Brain pericyte (primary cell): ENCODE measurements around the gene GART.
"Not testable (repeated sequence)": the region's sequence is repeated elsewhere in the genome, so short reads cannot be mapped to it uniquely, and the experiment has no call there.

Experiments used
- DNase-seq: peaks from one replicate; pipeline ENCODE4 v3.0.0-alpha.2; 2012; ENCODE audit warnings: low read depth, low spot score

GART gene

GRCh38 chr21:33518899-33519298 is 23.0 kb downstream of the GART start:
- no peak for DNase-seq

- no peak for DNase-seq
These were observed 27.7 kb downstream of the GART start for GRCh38 chr21:33514229-33514628.

GRCh38 chr21:33512481-33512880 is 29.4 kb downstream of the GART start:
- no peak for DNase-seq

GRCh38 chr21:33511639-33512038 is 30.3 kb downstream of the GART start:
- DNase-seq, result no peak

- no peak for DNase-seq
These were observed 31.1 kb downstream of the GART start for GRCh38 chr21:33510826-33511225.

GRCh38 chr21:33507003-33507402 is 34.9 kb downstream of the GART start:
- DNase-seq, result not testable (repeated sequence)

- DNase-seq, result no peak
These were observed 36.1 kb downstream of the GART start for GRCh38 chr21:33505833-33506232.

- no peak for DNase-seq
These were observed 45.6 kb downstream of the GART start for GRCh38 chr21:33496345-33496744.

- DNase-seq, result no peak
These were observed 46.2 kb downstream of the GART start for GRCh38 chr21:33495743-33496142.

GRCh38 chr21:33493756-33494155 is 48.2 kb downstream of the GART start:
- no peak for DNase-seq

GRCh38 chr21:33492571-33492970 is 49.3 kb downstream of the GART start:
- no peak for DNase-seq

GRCh38 chr21:33491373-33492102 is 50.4 kb downstream of the GART start, which contains the start of gene DNAJC28:
Gene DNAJC28, minus strand, starts transcription at chr21:33491716. Its CDS starts 2,323 bp downstream, at chr21:33489393.
- peak; percentile 81 for DNase-seq

- DNase-seq, result no peak
These were observed 50.9 kb downstream of the GART start for GRCh38 chr21:33490991-33491372.

GRCh38 chr21:33488936-33489335 is 53.0 kb downstream of the GART start:
- no peak for DNase-seq

GRCh38 chr21:33487996-33488395 is 53.9 kb downstream of the GART start:
- DNase-seq, result no peak

GRCh38 chr21:33481314-33481943 is 60.5 kb downstream of the GART start:
- DNase-seq, result no peak

GRCh38 chr21:33480481-33481103 is 61.3 kb downstream of the GART start:
- no peak for DNase-seq

GRCh38 chr21:33479679-33480480 is 62.0 kb downstream of the GART start, which contains the start of gene TMEM50B:
Gene TMEM50B, minus strand, starts transcription at chr21:33479974. Its CDS starts 11,089 bp downstream, at chr21:33468885.
- DNase-seq, result peak; percentile 75

GRCh38 chr21:33478935-33479678 is 62.8 kb downstream of the GART start:
- no peak for DNase-seq

- no peak for DNase-seq
These were observed 63.7 kb downstream of the GART start for GRCh38 chr21:33478182-33478581.

- no peak for DNase-seq
These were observed 64.9 kb downstream of the GART start for GRCh38 chr21:33477066-33477465.
